AG09319 (cell line): ENCODE results near the gene MCTP2.
"Not testable (repeated sequence)": the region's sequence is repeated elsewhere in the genome, so short reads cannot be mapped to it uniquely, and the experiment has no call there.

ENCODE experiments used
- DNase-seq: peaks from one replicate; pipeline ENCODE4 v3.0.0-alpha.2; 2010; ENCODE audit warnings: low read depth; ENCODE audit errors: extremely low read depth
- CTCF ChIP-seq: IDR thresholded peaks from 2 replicates; pipeline ENCODE4 v1.5.1; 2011; ENCODE audit warnings: low read depth, mild to moderate bottlenecking, inconsistent platforms, low read length, moderate library complexity

The MCTP2 gene

GRCh38 chr15:94255540-94255939, 24.2 kb downstream of the MCTP2 start:
- no peak for DNase-seq
- TF ChIP-seq CTCF, result no peak

- no peak for DNase-seq
- TF ChIP-seq CTCF, result no peak
Measured at GRCh38 chr15:94256511-94256910, 25.1 kb downstream of the MCTP2 start.

GRCh38 chr15:94257776-94258175, 26.4 kb downstream of the MCTP2 start:
- not testable (repeated sequence) for DNase-seq

- TF ChIP-seq CTCF, result no peak
- no peak for DNase-seq
Measured at GRCh38 chr15:94258246-94258645, 26.9 kb downstream of the MCTP2 start.

GRCh38 chr15:94259121-94259751, 27.9 kb downstream of the MCTP2 start:
- DNase-seq, result no peak
- no peak for TF ChIP-seq CTCF

- no peak for DNase-seq
- no peak for TF ChIP-seq CTCF
Measured at GRCh38 chr15:94259863-94260262, 28.5 kb downstream of the MCTP2 start.

- TF ChIP-seq CTCF, result no peak
- DNase-seq, result no peak
Measured at GRCh38 chr15:94262201-94262600, 30.8 kb downstream of the MCTP2 start.
